GM19438 (cell line): ENCODE measurements around the gene C1QL1.
"Not testable (repeated sequence)": the region's sequence is repeated elsewhere in the genome, so short reads cannot be mapped to it uniquely, and the experiment has no call there.

Source experiments
- ATAC-seq: cut with Tn5 transposase; IDR thresholded peaks from one replicate; pipeline ENCODE4 v1.9.1; 2021; ENCODE audit warnings: low read depth; ENCODE audit not compliant: unreplicated experiment

C1QL1 gene

DNA sequence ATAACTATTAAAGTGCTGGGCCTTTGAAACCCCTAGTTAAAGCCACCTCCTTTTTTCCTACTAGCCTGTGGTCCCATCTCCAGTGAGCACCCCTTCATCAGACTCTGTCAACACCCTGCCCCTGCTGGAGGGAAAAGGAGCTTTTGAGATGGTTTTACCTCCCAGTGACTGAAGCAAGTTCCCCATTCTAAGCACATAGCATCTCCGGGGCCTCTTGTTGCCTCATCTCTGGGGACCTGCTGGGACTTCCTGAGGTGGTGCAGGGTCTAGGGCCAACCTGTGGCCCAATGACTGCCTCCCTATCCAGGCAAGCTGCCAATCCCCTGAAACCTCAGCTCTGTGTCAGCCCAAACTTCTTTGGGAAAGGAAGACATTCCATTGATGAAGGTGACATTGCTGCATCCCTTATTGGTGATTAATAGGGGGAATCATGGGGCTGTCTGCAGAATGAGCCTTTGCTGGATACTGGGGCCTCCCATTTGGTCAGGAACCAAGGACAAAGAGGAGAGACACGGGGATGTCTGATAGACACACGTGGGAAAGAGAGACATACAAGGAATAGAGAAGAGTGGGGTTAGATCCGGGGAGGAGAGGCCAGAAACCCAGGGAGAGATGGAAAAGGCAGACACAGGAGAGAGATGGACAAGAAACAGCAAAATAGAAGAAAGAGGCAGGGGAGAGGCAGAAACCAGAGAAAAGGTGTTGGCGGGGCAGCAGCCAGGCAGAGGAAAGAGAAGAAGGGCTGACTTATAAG lies 2.4 kb downstream of the C1QL1 start:
- ATAC-seq = no peak

DNA sequence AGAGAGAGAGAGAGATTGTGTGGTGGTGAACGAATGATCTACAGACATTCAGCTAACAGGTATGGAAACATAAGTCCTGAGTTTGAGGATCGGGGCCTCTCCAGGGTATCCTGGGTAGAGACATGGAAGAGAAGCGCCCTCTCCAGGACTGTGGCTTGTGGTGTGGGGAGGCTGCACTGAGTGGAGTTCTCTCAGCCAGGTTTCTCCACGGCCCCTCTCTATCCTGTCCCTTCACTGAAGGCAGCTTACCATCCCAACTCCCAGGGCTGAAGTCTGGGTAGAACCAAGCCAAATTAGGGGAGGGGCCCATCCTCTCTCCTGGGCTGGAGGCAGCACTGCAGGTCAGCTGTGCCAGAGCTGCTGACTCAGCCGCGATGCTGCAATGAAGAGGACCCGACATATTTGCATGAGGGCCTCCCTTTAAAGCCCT lies 6.2 kb downstream of the C1QL1 start:
- ATAC-seq = no peak

GRCh38 chr17:44960691-44961090 lies 7.4 kb downstream of the C1QL1 start:
- ATAC-seq = no peak

DNA sequence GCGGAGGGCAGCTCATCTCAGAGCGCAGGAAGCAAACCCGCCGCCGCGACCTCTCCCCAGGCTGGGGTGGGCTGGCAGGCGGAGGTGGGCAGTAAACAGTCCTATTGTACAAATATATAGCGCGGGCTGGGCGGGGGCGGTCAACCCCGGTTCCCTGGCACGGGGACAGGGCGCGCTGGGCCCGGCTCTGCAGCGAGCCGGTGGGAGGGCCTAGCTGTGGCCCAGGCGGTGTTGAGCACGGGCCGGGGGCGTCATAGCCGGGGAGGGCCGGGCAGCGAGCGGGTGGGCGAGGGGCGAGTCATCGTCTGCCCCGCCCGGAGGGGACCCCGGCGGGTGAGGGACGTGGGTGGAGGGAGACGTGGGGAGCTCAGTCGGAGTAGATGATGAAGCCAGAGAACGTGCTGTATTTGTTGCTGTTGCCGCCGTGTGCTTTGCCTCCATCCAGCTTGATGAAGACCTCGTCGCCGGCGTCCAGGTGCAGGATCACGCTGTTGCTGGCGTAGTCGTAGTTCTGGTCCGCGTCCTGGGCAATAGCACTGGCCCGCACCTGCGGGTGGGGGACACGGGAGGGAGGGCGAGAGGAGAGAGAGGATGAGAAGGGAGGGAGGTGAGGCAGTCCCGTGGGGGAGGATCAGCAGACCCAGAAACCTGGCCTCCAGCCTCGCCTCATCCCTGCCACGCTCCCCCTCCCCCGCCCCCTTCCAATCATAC lies 8.1 kb downstream of the C1QL1 start:
- ATAC-seq = no peak

- ATAC-seq = no peak
These were observed 10.8 kb downstream of the C1QL1 start for GRCh38 chr17:44956998-44957981.

DNA sequence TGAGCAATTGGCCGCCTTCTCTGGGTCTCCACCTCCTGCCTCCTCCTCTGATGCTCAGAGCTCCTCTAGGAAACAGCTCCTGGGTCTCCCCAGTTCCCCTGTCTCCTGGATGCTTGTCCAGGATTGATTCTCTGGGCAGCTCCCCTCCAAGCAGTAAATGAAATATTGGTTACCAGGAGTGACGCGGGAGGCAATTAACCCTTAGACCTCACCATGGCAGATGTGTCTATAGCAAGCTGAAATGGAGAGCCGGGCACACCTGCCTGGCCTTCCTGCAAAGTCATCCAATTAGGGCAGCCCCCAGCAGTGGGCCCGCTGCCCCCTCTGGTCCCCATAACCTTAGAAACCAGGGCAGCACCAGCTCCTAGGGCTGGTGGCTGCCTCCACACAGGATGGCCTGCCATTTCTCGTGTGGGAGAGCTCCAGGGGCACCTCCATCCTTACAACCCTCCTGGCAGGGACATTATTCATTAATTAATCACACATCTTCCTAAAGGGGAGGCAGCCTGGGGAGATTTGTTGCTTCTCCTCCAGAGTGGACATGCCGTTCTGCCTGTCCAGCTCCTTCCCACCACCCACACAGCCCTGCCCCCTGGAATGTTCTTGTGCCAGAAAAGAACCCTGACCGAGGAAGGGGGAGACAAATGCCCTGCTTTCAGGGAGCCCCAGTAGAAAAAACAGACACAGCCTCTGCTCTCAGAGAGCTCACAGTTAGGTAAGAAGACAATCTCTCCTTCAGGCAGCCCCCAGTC lies 12.3 kb downstream of the C1QL1 start:
- ATAC-seq = no peak

DNA sequence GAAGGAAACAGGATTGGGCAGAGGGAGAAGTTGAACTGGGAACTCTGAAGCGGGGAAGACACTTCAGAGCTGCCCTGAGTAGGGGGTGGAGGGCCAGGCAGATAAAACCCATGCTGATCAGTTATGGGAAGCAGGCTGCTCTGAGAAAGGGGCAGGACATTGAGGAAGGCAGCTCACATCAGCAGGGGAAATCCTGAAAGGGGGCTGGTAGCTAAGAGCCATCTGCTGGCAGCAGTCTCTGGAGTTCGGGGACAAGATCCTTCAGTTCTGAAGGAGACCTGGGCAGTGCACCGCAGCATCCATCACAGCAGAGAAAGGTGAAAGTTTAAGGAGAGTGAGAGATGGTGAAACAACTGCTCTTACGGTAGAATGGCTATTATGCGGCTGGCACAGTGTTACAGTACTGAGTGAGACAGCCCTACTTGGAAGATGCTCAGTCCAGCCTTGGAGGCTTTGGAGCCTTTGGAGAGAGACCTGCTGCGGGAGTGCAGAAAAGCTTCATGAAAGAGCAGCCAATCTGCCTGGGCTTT lies 15.1 kb downstream of the C1QL1 start:
- no peak for ATAC-seq

DNA sequence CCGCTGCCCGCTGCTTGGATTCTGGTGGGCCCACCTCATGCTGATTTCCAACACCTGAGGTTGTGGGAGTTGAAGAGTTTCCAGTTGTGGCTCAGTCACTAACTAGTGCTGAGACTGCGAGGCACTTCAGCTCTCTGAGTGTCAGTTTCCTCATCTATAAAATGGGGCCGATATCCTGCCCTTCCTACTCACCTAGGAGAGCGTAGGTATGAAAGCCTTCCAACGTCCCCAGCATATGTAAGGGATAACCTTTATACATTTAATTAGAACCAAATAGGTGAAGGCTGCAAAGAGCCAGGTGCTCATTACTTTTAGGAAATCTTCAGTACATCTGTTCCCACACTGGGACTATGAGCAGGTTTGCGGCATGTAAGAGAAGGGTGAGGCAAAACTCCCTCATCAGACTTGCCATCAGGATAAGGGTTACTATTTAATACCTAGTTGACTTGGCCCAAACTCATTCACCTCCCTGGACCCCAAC lies 19.7 kb downstream of the C1QL1 start:
- no peak for ATAC-seq

DNA sequence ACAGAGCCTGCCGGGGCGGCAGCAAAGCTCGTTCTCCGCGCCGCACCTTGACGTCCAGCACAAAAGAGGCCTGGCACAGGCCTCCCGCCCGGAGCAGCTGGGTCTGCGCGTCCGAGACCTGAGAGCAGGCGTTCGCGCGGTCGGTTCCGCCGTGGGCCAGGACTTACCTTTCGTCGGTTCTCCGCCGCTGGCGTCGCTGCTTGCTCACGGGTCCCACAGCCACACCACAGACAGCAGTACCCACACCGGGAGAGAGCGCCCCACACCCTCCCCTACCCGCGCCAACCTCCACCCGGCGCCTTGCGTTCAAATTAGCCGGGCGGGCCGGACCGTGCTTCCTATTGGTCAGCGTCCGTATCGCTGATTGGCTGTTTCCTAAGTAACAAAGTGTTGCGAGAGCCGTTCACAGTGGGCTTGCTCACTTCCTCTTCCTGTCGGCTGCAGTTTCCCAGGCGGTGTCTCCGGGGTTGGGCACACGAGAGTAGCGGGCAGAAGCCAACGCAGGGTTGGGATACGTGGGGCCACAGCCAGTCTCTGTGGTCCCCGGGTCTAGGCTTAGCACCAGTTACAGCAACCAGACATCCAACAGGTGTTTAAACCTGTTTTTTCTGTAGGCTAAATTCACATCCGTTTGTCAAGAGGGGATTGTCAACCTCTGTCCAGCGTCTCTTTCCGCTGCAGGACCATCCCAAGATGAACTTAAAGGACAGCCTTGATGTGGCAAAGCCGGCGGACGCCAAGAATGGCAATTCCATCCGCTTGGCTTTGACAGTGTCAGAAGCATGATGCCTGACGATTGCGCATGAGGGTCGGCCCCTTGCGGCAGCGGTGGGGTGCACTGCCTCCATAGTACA lies 20.4 kb downstream of the C1QL1 start, which contains the start of gene KIF18B:
Gene KIF18B (minus strand): TSS at position 313 of the 854 bp plus-strand sequence. CDS start 11,429 bp downstream, outside the sequence.
- ATAC-seq = peak; percentile 89

DNA sequence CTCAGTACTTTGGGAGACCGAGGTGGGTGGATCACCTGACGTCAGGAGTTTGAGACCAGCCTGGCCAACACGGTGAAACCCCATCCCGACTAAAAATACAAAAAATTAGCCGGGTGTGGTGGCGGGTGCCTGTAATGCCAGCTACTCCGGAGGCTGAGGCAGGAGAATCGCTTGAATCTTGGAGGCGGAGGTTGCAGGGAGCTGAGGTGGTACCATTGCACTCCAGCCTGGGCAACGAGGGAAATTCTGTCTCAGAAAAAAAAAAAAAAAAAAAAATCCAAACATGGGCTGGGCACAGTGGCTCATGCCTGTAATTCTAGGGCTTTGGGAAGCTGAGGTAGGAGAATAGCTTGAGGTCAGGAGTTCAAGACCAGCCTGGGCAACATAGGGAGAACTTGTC lies 22.5 kb downstream of the C1QL1 start:
- ATAC-seq = not testable (repeated sequence)

- ATAC-seq = no peak
These were observed 25.6 kb downstream of the C1QL1 start for GRCh38 chr17:44942456-44942855.

- ATAC-seq = no peak
These were observed 26.3 kb downstream of the C1QL1 start for GRCh38 chr17:44941712-44942331.

GRCh38 chr17:44940768-44941167 lies 27.3 kb downstream of the C1QL1 start:
- ATAC-seq = no peak

GRCh38 chr17:44940317-44940716 lies 27.8 kb downstream of the C1QL1 start:
- ATAC-seq = no peak

- no peak for ATAC-seq
These were observed 33.0 kb downstream of the C1QL1 start for GRCh38 chr17:44935116-44935515.

- no peak for ATAC-seq
These were observed 33.4 kb downstream of the C1QL1 start for GRCh38 chr17:44934745-44935105.

- ATAC-seq = no peak
These were observed 34.0 kb downstream of the C1QL1 start for GRCh38 chr17:44933824-44934744.

- no peak for ATAC-seq
These were observed 35.4 kb downstream of the C1QL1 start for GRCh38 chr17:44932787-44933097.
